Epithelial cell of prostate (primary cell): Measurements from ENCODE around the gene PHACTR1.
"Not testable (repeated sequence)": the region's sequence is repeated elsewhere in the genome, so short reads cannot be mapped to it uniquely, and the experiment has no call there.

Source experiments
- DNase-seq: peaks from one replicate; pipeline ENCODE4 v3.0.0-alpha.2; 2011; ENCODE audit warnings: low read depth, low spot score
- H3K27ac ChIP-seq: fragments of 450-650 bp; 2 replicates; pipeline ENCODE4 v1.5.1; 2017; ENCODE audit warnings: mild to moderate bottlenecking

The PHACTR1 gene

DNA sequence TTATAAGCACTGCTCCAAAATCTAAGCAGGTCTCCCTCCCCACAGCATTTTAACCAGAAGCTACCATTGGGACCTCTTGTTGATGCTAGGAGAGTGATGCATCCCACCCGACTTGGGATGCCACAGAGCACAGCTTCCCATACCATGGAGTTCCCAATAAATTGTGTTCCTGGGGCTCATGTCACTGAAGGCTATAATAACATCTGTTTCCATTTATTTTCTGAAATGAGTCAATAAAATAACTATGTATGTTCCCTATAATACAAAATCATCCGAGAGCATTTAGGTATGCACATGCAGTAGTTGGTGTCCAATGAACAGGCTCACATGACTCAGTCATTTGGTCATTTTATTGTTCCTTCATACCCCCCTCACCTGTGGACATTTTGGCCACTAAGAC is 407.6 kb downstream of the PHACTR1 start:
- no peak overlapping the region for H3K27ac ChIP-seq
- DNase-seq: no peak

DNA sequence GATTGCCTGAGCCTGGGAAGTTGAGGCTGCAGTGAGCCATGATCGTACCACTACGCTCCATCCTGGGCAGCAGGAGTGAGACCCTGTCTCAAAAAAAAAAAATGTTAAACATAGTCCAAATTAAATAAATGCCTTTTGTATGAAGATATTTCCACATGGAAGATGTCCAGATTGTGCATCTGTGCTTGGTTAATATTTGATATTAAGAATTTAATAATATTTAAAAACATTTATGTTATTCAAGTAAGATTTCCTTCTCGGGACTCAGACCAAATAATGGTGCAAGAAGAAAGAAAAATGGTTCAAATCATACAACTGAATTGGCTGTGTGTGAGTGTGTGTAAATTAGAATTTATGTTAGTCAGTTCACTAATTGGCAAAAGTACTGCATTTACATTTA is 409.3 kb downstream of the PHACTR1 start:
- H3K27ac ChIP-seq: no peak overlapping the region
- no peak for DNase-seq

GRCh38 chr6:13131935-13132661 is 415.5 kb downstream of the PHACTR1 start:
- no peak overlapping the region for H3K27ac ChIP-seq
- no peak for DNase-seq

- DNase-seq, H3K27ac ChIP-seq: not testable (repeated sequence)
Observed at GRCh38 chr6:13133894-13134293, 417.3 kb downstream of the PHACTR1 start.

DNA sequence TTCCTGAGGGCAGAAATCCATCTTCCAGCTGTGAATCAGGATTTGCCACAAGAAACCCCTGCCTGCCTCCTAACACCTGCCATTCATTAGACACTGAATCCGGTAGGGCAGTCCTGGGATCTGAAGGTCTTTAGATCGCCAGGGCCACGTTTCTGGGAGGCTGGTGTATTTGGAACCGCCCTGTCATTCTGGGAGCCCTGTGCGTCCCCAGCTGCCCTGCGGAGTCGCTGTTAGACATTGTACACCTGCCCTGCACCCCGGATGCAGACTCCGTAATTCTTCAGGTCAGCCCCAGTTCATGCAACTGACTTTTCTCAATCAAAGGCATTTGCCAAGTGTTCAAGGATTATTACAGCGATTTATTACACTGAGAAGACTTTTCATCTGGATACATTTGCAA is 418.6 kb downstream of the PHACTR1 start:
- no peak for DNase-seq
- no peak overlapping the region for H3K27ac ChIP-seq

GRCh38 chr6:13139119-13139518 is 422.6 kb downstream of the PHACTR1 start:
- H3K27ac ChIP-seq: no peak overlapping the region
- DNase-seq: no peak

GRCh38 chr6:13140980-13141379 is 424.4 kb downstream of the PHACTR1 start:
- no peak overlapping the region for H3K27ac ChIP-seq
- no peak for DNase-seq

DNA sequence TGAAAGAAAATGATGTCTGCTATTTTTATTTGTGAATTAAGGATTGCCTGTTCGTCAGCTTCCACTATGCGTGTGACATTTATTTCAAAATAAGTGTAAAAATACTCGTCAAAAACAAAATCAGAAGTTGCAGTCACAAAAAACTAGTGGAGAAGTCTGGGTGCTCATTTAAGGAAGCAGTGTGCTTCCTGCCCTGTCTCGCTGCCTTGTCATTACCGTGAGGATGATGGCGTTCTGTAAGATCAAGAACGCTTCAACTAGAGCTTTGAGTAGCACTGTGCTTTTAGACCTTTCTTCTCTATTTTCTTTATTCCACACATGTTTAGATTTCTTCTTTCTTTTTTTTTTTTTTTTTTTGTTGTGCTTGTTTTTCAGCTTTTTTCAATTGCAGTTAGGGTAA is 424.8 kb downstream of the PHACTR1 start:
- no peak overlapping the region for H3K27ac ChIP-seq
- no peak for DNase-seq

DNA sequence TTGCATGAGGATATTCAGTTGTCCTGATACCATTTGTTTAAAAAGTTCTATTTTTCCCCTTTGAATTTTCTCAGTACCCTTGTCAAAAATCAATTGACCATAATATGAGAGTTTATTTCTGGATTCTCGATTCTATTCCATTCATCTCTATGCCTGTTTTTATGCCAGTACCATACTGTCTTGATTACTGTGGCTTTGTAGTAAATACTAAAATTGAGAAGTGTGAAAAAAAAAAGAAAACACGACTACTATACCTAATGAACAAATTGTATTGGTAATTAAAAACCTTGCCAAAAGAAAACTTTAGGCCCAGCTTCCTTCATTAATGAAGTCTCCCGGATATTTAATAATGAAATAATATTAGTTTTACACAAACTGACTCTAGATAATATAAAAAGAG is 426.0 kb downstream of the PHACTR1 start:
- no peak overlapping the region for H3K27ac ChIP-seq
- no peak for DNase-seq

GRCh38 chr6:13146442-13146841 is 429.9 kb downstream of the PHACTR1 start:
- no peak for DNase-seq

DNA sequence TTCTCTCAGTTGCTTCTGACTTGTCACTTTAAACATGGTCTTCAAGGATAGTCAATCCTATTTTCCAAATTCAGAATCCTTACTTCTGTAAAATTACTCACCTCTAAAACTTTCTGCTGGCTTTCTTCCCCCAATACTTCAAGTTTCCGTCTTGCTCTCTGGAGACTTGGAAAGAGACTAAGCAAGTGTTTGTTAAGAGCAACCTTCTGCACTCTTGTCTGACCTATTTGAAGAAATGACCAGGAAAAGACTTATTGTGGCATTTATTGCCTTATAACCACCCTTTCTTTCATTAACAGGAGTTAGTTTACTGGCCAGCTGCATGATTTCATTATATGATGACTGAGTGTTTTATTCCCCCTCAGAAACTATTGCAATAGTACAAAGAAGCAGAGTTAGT is 430.8 kb downstream of the PHACTR1 start:
- no peak overlapping the region for H3K27ac ChIP-seq
- DNase-seq: no peak

More at GRCh38 chr6:13146442-13146841, 429.9 kb downstream of the PHACTR1 start:
- no peak overlapping the region for H3K27ac ChIP-seq

- H3K27ac ChIP-seq: no peak overlapping the region
- no peak for DNase-seq
Observed at GRCh38 chr6:13147782-13148181, 431.2 kb downstream of the PHACTR1 start.

- DNase-seq: no peak
- H3K27ac ChIP-seq: no peak overlapping the region
Observed at GRCh38 chr6:13152764-13153163, 436.2 kb downstream of the PHACTR1 start.

DNA sequence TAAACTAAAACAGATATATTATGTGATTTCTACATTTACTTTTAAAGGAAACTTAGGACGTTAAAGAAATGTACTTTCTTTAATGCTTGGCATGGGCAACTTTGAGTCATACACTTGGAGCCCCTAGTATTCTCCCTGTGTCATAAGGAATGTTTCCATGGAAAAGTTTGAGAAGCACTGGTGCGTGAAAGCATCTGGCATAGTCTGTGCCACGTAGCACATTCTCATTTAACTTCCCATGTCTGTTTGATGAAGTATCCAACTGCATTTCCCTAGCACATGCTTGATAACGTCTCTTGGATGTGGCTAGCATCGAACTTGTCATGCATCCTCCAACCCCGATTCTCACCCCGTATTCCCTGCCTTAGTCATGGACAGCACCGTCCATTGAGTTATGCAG is 439.8 kb downstream of the PHACTR1 start:
- no peak for DNase-seq
- H3K27ac ChIP-seq: no peak overlapping the region

DNA sequence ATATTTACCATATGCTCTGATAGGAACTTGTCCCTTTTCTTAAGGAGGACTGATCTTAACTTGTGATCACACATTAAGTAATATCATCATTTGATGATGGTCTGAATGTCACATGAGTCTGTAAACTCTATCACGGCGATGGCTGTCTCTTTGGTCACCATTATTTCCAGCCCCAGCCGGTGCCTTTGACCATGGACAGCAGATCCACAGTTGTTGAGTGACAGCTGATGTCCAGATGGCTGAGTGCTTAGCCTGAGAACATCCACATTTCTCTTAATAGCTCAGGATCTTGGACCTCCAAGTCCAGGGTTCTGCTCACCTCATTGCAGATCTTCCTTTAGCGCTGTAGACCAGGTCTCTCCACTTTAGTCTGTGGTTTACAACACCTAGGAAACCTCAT is 440.7 kb downstream of the PHACTR1 start:
- no peak for DNase-seq
- no peak overlapping the region for H3K27ac ChIP-seq

GRCh38 chr6:13159300-13159699 is 442.7 kb downstream of the PHACTR1 start:
- DNase-seq: no peak
- no peak overlapping the region for H3K27ac ChIP-seq

GRCh38 chr6:13159822-13160221 is 443.3 kb downstream of the PHACTR1 start:
- not testable (repeated sequence) for H3K27ac ChIP-seq, DNase-seq

DNA sequence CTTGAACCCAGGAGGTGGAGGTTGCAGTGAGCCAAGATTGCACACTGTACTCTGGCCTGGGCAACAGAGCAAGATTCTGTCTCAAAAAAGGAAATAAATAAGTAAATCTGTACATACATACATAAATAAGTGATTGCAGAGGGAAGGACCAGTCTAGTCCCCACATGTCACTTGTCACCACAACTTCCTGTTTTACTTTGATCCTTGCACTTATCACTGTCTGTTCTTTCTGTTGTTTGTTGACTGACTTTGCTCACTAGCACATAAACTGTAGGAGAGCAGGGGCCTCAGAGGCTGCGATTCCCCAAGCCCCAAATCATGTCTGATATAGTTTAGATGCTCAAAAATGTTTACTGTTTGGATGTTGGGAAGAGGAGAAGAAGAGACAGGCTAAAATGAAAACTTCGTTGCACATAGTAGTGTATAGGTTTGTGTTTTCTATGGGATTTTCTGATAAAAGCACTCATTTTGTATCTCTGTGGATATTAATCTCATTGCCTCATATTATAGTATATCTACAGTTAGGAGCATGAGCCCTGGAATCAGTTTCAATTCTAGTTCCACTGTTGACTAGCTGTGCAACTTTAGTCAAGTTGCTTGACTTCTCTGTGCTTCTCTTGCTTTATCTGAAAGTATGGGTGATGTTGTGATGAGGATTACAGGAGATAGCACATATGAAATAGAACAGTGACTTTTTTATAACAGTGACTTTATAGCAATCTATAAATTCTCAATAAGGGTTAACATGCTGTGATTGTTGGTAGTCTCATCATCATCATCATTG is 446.8 kb downstream of the PHACTR1 start:
- no peak overlapping the region for H3K27ac ChIP-seq
- no peak for DNase-seq

DNA sequence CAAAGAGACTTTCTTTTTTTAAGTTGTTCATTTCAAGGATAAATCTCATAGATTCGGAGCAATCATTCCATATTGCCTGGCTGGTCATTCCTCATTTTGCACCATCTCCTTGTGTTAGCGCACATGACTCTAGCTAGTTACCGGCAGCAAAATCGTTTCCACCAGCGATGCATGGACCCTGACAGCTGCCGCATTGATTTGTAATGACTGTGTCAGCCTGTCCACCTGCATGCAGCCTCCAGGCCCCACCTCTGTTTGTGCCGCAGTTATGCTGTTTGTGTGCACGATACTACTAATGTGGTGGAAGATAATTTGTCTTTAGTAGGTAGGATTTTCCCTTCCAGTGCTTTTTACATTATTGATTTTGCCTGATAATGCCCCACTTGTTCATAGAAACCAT is 447.7 kb downstream of the PHACTR1 start:
- H3K27ac ChIP-seq: no peak overlapping the region
- DNase-seq: no peak

DNA sequence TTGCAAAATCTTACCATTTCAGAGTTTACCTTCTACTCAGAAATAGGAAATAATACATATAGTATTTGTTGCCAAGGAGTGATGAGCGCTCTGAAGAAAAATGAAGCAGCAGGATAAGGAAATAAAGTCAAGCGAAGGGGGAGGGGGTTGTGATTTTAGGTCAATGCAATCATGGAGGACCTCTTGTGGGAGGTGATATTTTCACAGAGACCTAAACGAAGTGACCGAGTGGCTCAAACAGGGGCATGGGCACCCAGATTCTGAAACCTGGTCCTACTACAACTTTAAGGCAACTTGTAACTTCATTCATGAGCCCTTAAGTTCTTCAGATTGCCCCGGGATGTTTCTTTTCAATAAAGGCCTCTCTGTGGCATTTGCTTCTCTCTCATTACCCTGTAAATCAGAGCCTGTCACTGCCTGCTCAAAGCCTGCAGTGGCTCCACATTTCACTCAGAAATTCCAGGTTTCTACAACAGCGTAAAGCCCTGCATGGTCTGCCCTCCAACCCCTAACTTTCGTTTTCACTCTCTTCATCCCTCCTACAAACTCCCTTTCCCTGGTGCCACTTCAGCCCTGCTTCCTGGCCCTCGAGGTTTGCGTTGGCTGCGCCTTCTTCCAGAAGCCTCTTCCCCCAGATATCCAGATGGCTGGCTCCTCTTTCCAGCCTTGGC is 449.1 kb downstream of the PHACTR1 start:
- no peak overlapping the region for H3K27ac ChIP-seq
- DNase-seq: no peak

- H3K27ac ChIP-seq: no peak overlapping the region
- no peak for DNase-seq
Observed at GRCh38 chr6:13166269-13166668, 449.7 kb downstream of the PHACTR1 start.
